ENCODE results near the gene CARD14. TPM values are rescaled to one million over a fixed set of nuclear protein-coding genes. Genes with fewer than 3 reads are reported as not detected.

CARD14 gene
- total and polyA plus RNA-seq, 5 donors from 2014 or later: 0.12 to 0.48 TPM; not detected in 3

GRCh38 chr17:80227156-80227555 lies 57.3 kb downstream of the CARD14 start:
- Histone ChIP-seq H3K27ac (ENCODE audit: insufficient read depth, low read length, poor library complexity, severe bottlenecking) (no peak overlapping the region), H3K9me3 (ENCODE audit: control insufficient read depth in 2 of 2, low read length in 2 of 2) (peaks cover 2 to 7% of the 10 kb centered on the region in 2 experiments), H3K36me3 (ENCODE audit: control insufficient read depth, insufficient read depth, low read length) (peaks cover 18% of the 10 kb centered on the region), H3K4me3 (ENCODE audit: low read depth, low read length) (no peak overlapping the region), H3K4me1 (ENCODE audit: control insufficient read depth, insufficient read depth, low read length, poor library complexity, severe bottlenecking) (no peaks in the 10 kb centered on the region), H3K27me3 (ENCODE audit: control insufficient read depth, insufficient read depth, low read length) (no peaks in the 10 kb centered on the region)
- ATAC-seq (ENCODE audit: low read depth in 2 of 2): no peak
- Mint-ChIP-seq H3K36me3 (peaks cover 24% of the 10 kb centered on the region), H3K4me3 (no peak overlapping the region), H3K27ac (no peak overlapping the region), H3K4me1 (peaks cover 0 to 29% (median 8%) of the 10 kb centered on the region in 4 donors), H3K9me3 (peaks cover 0 to 6% (median 4%) of the 10 kb centered on the region in 7 donors), H3K27me3 (no peaks in the 10 kb centered on the region)
- no peak for DNase-seq

GRCh38 chr17:80227666-80228065 lies 57.8 kb downstream of the CARD14 start:
- H3K4me3 Mint-ChIP-seq: no peak overlapping the region
- no peak for DNase-seq
- peaks cover 0 to 24% (median 6%) of the 10 kb centered on the region in 4 donors for H3K4me1 Mint-ChIP-seq
- no peak overlapping the region for H3K4me3 ChIP-seq (ENCODE audit: low read depth, low read length)
- no peak for ATAC-seq (ENCODE audit: low read depth in 2 of 2)
- H3K36me3 Mint-ChIP-seq: peaks cover 29% of the 10 kb centered on the region
- H3K27me3 Mint-ChIP-seq: no peaks in the 10 kb centered on the region
- no peak overlapping the region for H3K27ac ChIP-seq (ENCODE audit: insufficient read depth, low read length, poor library complexity, severe bottlenecking)
- H3K27me3 ChIP-seq (ENCODE audit: control insufficient read depth, insufficient read depth, low read length): no peaks in the 10 kb centered on the region
- no peak overlapping the region for H3K27ac Mint-ChIP-seq
- H3K36me3 ChIP-seq (ENCODE audit: control insufficient read depth, insufficient read depth, low read length): peaks cover 22% of the 10 kb centered on the region
- no peaks in the 10 kb centered on the region for H3K4me1 ChIP-seq (ENCODE audit: control insufficient read depth, insufficient read depth, low read length, poor library complexity, severe bottlenecking)
- H3K9me3 ChIP-seq (ENCODE audit: control insufficient read depth in 2 of 2, low read length in 2 of 2): peaks cover 5 to 12% of the 10 kb centered on the region in 2 experiments
- H3K9me3 Mint-ChIP-seq: peaks cover 0 to 9% (median 6%) of the 10 kb centered on the region in 7 donors

- Histone ChIP-seq H3K4me3 (ENCODE audit: low read depth, low read length) (no peak overlapping the region), H3K27me3 (ENCODE audit: control insufficient read depth, insufficient read depth, low read length) (no peaks in the 10 kb centered on the region), H3K4me1 (ENCODE audit: control insufficient read depth, insufficient read depth, low read length, poor library complexity, severe bottlenecking) (no peaks in the 10 kb centered on the region), H3K27ac (ENCODE audit: insufficient read depth, low read length, poor library complexity, severe bottlenecking) (no peak overlapping the region), H3K36me3 (ENCODE audit: control insufficient read depth, insufficient read depth, low read length) (peaks cover 30% of the 10 kb centered on the region), H3K9me3 (ENCODE audit: control insufficient read depth in 2 of 2, low read length in 2 of 2) (peaks cover 7 to 20% of the 10 kb centered on the region in 2 experiments)
- Mint-ChIP-seq H3K36me3 (peaks cover 32% of the 10 kb centered on the region), H3K4me1 (peaks cover 0 to 17% (median 4%) of the 10 kb centered on the region in 4 donors), H3K27ac (peak overlapping the region in 1 of 3 donors; percentile 46), H3K4me3 (no peak overlapping the region), H3K27me3 (no peaks in the 10 kb centered on the region), H3K9me3 (peaks cover 2 to 13% (median 7%) of the 10 kb centered on the region in 7 donors)
- DNase-seq: no peak
- ATAC-seq (ENCODE audit: low read depth in 2 of 2): no peak
These were observed 58.6 kb downstream of the CARD14 start for GRCh38 chr17:80228477-80228876.

- Histone ChIP-seq H3K36me3 (ENCODE audit: control insufficient read depth, insufficient read depth, low read length) (peaks cover 34% of the 10 kb centered on the region), H3K27me3 (ENCODE audit: control insufficient read depth, insufficient read depth, low read length) (no peaks in the 10 kb centered on the region), H3K9me3 (ENCODE audit: control insufficient read depth in 2 of 2, low read length in 2 of 2) (peaks cover 8 to 22% of the 10 kb centered on the region in 2 experiments), H3K27ac (ENCODE audit: insufficient read depth, low read length, poor library complexity, severe bottlenecking) (no peak overlapping the region), H3K4me3 (ENCODE audit: low read depth, low read length) (no peak overlapping the region), H3K4me1 (ENCODE audit: control insufficient read depth, insufficient read depth, low read length, poor library complexity, severe bottlenecking) (no peaks in the 10 kb centered on the region)
- Mint-ChIP-seq H3K4me1 (peaks cover 0 to 11% (median 4%) of the 10 kb centered on the region in 4 donors), H3K27ac (no peak overlapping the region), H3K36me3 (peaks cover 30% of the 10 kb centered on the region), H3K27me3 (no peaks in the 10 kb centered on the region), H3K9me3 (peaks cover 4 to 15% (median 7%) of the 10 kb centered on the region in 7 donors), H3K4me3 (no peak overlapping the region)
- no peak for DNase-seq
- no peak for ATAC-seq (ENCODE audit: low read depth in 2 of 2)
These were observed 59.2 kb downstream of the CARD14 start for GRCh38 chr17:80229011-80229410.

GRCh38 chr17:80232438-80232837 lies 62.6 kb downstream of the CARD14 start:
- Histone ChIP-seq H3K27me3 (ENCODE audit: control insufficient read depth, insufficient read depth, low read length) (no peaks in the 10 kb centered on the region), H3K36me3 (ENCODE audit: control insufficient read depth, insufficient read depth, low read length) (peaks cover 61% of the 10 kb centered on the region), H3K27ac (ENCODE audit: insufficient read depth, low read length, poor library complexity, severe bottlenecking) (no peak overlapping the region), H3K4me3 (ENCODE audit: low read depth, low read length) (no peak overlapping the region), H3K4me1 (ENCODE audit: control insufficient read depth, insufficient read depth, low read length, poor library complexity, severe bottlenecking) (no peaks in the 10 kb centered on the region), H3K9me3 (ENCODE audit: control insufficient read depth in 2 of 2, low read length in 2 of 2) (peaks cover 8 to 22% of the 10 kb centered on the region in 2 experiments)
- no peak for ATAC-seq (ENCODE audit: low read depth in 2 of 2)
- peaks cover 0 to 6% (median 1%) of the 10 kb centered on the region in 4 donors for H3K4me1 Mint-ChIP-seq
- H3K9me3 Mint-ChIP-seq: peaks cover 4 to 21% (median 8%) of the 10 kb centered on the region in 7 donors
- no peak for DNase-seq
- H3K4me3 Mint-ChIP-seq: no peak overlapping the region
- peaks cover 39% of the 10 kb centered on the region for H3K36me3 Mint-ChIP-seq
- H3K27me3 Mint-ChIP-seq: no peaks in the 10 kb centered on the region
- H3K27ac Mint-ChIP-seq: no peak overlapping the region

- H3K4me1 ChIP-seq (ENCODE audit: control insufficient read depth, insufficient read depth, low read length, poor library complexity, severe bottlenecking): no peaks in the 10 kb centered on the region
- H3K36me3 ChIP-seq (ENCODE audit: control insufficient read depth, insufficient read depth, low read length): peaks cover 69% of the 10 kb centered on the region
- H3K27me3 Mint-ChIP-seq: no peaks in the 10 kb centered on the region
- H3K4me3 Mint-ChIP-seq: peak overlapping the region in 1 of 4 donors; percentile 15
- H3K9me3 Mint-ChIP-seq: peaks cover 4 to 21% (median 8%) of the 10 kb centered on the region in 7 donors
- peaks cover 8 to 22% of the 10 kb centered on the region in 2 experiments for H3K9me3 ChIP-seq (ENCODE audit: control insufficient read depth in 2 of 2, low read length in 2 of 2)
- no peak overlapping the region for H3K4me3 ChIP-seq (ENCODE audit: low read depth, low read length)
- DNase-seq (no peak), ATAC-seq (ENCODE audit: low read depth in 2 of 2) (no peak)
- H3K27ac ChIP-seq (ENCODE audit: insufficient read depth, low read length, poor library complexity, severe bottlenecking): no peak overlapping the region
- no peaks in the 10 kb centered on the region for H3K27me3 ChIP-seq (ENCODE audit: control insufficient read depth, insufficient read depth, low read length)
- H3K27ac Mint-ChIP-seq: no peak overlapping the region
- peaks cover 44% of the 10 kb centered on the region for H3K36me3 Mint-ChIP-seq
- H3K4me1 Mint-ChIP-seq: peaks cover 0 to 6% (median 1%) of the 10 kb centered on the region in 4 donors
These were observed 63.4 kb downstream of the CARD14 start for GRCh38 chr17:80233202-80233601.

- no peaks in the 10 kb centered on the region for H3K4me1 ChIP-seq (ENCODE audit: control insufficient read depth, insufficient read depth, low read length, poor library complexity, severe bottlenecking)
- peaks cover 0 to 2% (median under 1%) of the 10 kb centered on the region in 4 donors for H3K4me1 Mint-ChIP-seq
- H3K36me3 Mint-ChIP-seq: peaks cover 35% of the 10 kb centered on the region
- H3K27me3 ChIP-seq (ENCODE audit: control insufficient read depth, insufficient read depth, low read length): no peaks in the 10 kb centered on the region
- H3K36me3 ChIP-seq (ENCODE audit: control insufficient read depth, insufficient read depth, low read length): peaks cover 68% of the 10 kb centered on the region
- ATAC-seq (ENCODE audit: low read depth in 2 of 2): no peak
- no peaks in the 10 kb centered on the region for H3K27me3 Mint-ChIP-seq
- DNase-seq: no peak
- no peak overlapping the region for H3K4me3 ChIP-seq (ENCODE audit: low read depth, low read length)
- H3K27ac ChIP-seq (ENCODE audit: insufficient read depth, low read length, poor library complexity, severe bottlenecking): no peak overlapping the region
- H3K9me3 ChIP-seq (ENCODE audit: control insufficient read depth in 2 of 2, low read length in 2 of 2): peaks cover 6 to 18% of the 10 kb centered on the region in 2 experiments
- peaks cover 0 to 16% (median 5%) of the 10 kb centered on the region in 7 donors for H3K9me3 Mint-ChIP-seq
- no peak overlapping the region for H3K4me3 Mint-ChIP-seq
- H3K27ac Mint-ChIP-seq: no peak overlapping the region
These were observed 67.1 kb downstream of the CARD14 start for GRCh38 chr17:80236911-80237310.

- no peak for DNase-seq
- Mint-ChIP-seq H3K9me3 (peaks cover 0 to 15% (median 5%) of the 10 kb centered on the region in 7 donors), H3K4me1 (peaks cover 0 to 2% (median under 1%) of the 10 kb centered on the region in 4 donors), H3K27me3 (no peaks in the 10 kb centered on the region), H3K4me3 (no peak overlapping the region), H3K27ac (no peak overlapping the region), H3K36me3 (peaks cover 33% of the 10 kb centered on the region)
- ATAC-seq (ENCODE audit: low read depth in 2 of 2): no peak
- Histone ChIP-seq H3K4me1 (ENCODE audit: control insufficient read depth, insufficient read depth, low read length, poor library complexity, severe bottlenecking) (no peaks in the 10 kb centered on the region), H3K27me3 (ENCODE audit: control insufficient read depth, insufficient read depth, low read length) (no peaks in the 10 kb centered on the region), H3K36me3 (ENCODE audit: control insufficient read depth, insufficient read depth, low read length) (peaks cover 67% of the 10 kb centered on the region), H3K27ac (ENCODE audit: insufficient read depth, low read length, poor library complexity, severe bottlenecking) (no peak overlapping the region), H3K4me3 (ENCODE audit: low read depth, low read length) (no peak overlapping the region), H3K9me3 (ENCODE audit: control insufficient read depth in 2 of 2, low read length in 2 of 2) (peaks cover 6 to 13% of the 10 kb centered on the region in 2 experiments)
These were observed 67.6 kb downstream of the CARD14 start for GRCh38 chr17:80237386-80237785.

Data from CD4-positive, CD25-positive, alpha-beta regulatory T cell (primary cell).